HG03575 (cell line): ENCODE results near the gene BEND6.
"Not testable (repeated sequence)": the region's sequence is repeated elsewhere in the genome, so short reads cannot be mapped to it uniquely, and the experiment has no call there.

Experiments
- ATAC-seq: cut with Tn5 transposase; IDR thresholded peaks from one replicate; pipeline ENCODE4 v1.9.1; 2021; ENCODE audit not compliant: unreplicated experiment, insufficient number of reproducible peaks, low FRiP score; ENCODE audit errors: extremely low read depth

BEND6 gene

DNA sequence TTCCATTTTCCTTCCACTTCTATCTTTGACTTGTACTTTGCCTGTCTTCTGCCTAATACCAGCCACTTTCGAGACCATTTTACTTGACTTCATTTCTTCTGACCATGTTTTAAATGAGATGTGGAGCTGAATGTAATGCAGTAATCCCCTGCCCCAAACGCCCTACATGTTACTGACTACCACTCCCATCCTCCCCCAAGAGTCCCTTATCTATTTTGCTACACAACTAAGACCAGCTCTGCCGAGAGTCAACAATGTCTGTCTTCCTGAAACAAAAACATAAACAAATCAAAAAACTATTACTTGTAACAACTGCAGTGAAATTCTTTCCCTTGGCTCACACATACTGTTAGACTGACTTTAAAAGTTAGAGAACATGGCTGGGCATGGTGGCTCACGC, 64.5 kb downstream of the BEND6 start:
- no peak for ATAC-seq

DNA sequence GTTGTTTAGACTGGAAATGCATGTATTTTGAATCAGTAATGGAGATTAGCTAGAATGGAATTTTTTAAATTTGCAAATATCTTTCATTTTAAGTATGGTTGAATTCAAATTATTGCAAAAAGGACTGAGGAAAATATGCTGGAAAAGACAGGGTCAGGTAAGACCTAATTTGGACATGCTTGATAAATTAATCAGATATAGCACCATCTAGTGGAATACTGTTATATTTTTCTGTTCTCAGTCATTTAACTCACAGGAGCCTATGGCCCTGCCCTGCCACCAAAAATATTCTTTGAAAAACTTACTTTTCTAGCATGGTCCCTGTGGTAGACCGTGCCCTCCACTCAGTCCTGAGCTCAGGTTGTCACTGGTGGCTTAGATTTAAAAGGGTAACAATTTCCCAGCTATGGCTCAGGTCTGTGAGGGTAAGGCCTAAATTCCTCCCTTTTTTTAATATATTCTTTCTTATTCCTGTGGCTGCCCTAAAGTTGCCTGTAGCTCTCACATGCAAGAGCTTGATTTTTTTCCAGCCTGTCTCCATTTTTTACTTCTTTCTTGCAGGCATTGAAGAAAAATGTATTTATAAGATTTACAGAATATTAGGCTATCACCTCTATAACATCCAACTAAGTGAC, 66.3 kb downstream of the BEND6 start:
- ATAC-seq: peak; percentile 79

DNA sequence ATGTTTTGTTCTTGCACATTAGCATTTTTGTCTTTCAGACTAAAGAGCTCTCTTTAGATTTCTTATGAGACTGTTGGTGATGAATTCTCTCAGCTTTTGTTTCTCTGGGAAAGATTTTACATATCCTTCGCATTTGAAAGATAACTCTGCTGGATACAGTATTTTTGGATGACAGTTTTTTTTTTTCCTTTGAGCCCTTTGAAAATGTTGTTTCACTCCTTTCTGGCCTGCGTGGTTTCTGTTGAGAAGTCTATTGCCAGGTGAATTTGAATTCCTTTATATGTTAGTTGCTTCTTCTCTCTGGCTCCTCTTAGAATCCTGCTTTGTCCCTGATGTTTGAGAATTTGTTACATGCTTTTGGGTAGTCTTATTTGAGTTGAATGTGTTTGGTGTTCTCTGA, 69.4 kb downstream of the BEND6 start:
- no peak for ATAC-seq

DNA sequence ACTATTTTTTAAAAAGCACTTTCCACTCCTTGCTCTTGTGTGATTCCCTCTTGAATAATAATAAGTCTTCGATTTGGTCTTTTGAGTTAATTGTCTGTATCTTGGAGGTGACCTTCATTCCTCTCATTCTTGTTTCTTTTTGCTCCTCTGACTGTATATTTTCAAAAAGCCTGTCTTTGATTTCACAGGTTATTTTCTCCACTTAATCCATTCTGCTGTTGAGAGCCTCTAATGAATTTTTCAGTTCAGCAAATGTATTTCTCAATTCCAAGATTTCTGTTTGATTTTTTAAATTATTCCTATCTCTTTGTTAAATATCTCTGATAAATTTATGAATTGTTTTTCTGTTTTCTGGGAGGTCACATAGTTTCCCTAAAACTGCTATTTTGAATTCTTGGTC, 69.9 kb downstream of the BEND6 start:
- ATAC-seq: no peak

DNA sequence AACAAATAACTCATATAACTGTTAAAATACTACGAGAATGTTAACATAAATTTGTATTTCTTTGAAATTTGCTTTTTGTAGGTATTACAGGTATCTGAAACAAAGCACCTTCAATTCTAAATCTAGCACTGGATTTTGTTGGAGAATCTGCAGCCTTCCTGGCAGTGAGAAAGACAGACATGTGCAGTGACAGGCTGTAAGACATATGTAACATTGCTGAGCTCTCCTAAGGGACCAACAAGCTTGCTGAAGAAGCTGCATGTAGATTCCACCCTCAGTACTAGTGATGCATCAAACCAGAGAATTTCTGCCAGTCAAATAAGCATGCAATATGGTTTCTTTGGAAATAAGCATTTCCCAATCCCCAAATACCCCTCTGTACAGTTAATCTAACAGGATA, 71.1 kb downstream of the BEND6 start:
- no peak for ATAC-seq

DNA sequence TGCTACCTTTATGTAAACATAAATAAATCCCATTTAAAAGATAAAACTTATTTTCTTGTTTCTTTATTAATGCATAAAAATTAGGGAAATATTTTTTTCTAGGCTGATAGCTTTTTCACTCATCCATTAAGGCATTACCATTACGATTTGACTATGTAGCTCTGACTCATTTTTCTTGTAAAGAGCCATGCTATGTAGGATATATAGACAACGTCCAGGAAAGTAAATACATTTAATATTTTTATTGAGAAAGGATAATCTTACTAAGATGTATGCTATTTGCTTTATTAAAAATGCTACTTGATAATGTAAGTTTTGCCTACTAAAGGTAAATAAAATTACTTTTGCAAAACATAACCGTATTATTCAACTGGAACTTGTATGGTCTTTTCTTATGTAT, 72.4 kb downstream of the BEND6 start:
- no peak for ATAC-seq

DNA sequence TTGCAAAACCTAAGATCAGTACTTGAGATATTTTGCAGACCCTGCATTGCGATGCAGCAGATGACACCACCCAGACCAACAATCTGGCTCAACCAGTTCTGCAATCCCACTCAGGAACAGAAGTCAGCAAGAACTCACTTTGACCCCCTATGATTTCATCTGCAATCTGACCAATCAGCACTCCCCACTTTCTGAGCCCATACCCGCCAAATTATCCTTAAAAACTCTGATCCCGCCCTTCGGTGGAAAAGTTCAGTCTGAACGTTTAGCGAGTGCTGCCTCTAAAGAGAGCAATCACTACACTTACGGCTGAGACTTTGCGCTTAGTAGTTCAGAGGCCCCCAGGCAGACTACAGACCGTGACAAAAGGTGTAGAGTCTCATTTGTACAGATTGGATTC, 74.3 kb downstream of the BEND6 start:
- no peak for ATAC-seq

DNA sequence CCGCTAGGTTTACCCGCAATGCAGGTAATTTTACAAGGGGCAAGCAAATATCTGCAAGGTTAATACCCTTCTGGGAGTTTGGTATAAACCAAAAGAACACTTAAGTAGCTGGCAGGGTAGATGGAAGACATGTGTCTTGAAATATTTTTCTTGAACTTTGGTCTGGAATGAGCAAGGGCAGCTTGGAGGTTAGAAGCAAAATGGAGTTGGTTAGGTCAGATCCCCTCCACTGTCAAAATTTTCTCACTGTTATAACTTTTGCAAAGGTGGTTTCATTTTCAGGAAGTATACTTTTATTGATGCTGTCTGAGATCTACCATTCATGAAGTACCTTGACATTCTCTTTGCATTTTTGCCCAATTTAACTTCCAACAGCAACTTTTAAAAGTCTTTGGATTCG, 78.3 kb downstream of the BEND6 start:
- no peak for ATAC-seq

DNA sequence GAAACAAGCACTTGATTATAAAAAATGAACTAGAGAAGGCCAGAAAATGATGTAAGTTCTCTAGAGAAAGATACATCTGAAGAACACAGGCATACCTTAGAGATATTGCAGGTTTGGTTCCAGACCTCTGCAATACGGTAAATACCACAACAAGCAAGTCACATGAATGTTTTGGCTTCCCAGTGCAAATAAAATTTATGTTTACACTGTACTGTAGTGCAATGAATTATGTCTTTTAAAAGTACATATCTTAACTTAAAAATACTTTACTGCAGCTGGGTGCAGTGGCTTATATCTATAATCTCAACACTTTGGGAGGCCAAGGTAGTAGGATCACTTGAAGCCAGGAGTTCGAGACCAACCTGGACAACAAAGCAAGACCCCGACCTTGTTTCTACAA, 80.6 kb downstream of the BEND6 start:
- no peak for ATAC-seq

DNA sequence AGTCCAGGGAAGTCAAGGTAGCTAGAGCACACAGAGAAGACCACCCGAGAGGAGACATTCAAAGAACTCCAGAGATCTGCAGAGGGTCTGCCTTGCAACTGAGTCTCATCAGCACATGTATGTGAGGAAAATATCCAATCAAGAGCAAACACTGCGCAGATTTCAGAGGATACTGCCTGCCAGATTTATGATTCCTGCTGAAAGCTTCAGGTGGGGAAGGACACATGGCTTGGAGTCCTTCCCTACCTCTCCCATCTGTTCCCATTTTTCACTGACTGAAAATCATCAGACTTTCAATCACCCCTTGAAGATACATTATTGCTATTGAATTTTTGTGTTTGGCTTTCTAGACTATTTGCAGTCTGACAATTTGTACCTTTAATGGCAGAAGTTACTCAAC, 84.0 kb downstream of the BEND6 start:
- ATAC-seq: no peak

DNA sequence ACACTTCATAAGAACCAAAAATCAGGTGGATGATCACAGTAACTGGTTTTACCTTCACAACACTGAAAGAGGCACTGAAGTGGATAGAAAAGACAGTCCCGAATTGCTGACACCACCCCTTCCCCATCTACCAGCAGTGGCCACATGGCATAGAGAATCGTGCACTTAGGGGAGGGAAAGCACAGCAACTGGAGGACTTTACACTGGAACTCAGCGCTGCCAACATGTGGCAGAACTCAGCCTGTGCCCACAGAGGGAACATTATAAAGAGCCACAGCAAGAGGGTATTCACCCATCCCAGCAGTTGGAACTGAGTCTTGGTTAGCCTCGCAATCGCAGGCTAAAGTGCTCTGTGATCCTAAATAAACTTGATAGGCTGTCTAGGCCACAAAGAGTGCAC, 85.1 kb downstream of the BEND6 start:
- ATAC-seq: no peak

DNA sequence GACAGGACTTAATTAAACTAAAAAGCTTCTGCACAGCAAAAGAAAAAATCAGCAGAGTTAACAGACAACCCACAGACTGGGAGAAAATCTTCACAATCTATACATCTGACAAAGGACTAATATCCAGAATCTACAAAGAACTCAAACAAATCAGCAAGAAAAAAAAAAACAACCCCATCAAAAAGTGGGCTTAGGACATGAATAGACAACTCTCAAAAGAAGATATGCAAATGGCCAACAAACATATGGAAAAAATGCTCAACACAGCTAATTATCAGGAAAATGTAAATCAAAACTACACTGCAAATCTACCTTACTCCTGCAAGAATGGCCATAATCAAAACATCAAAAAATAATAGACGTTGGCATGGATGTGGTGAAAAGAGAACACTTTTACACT, 89.2 kb downstream of the BEND6 start:
- not testable (repeated sequence) for ATAC-seq

DNA sequence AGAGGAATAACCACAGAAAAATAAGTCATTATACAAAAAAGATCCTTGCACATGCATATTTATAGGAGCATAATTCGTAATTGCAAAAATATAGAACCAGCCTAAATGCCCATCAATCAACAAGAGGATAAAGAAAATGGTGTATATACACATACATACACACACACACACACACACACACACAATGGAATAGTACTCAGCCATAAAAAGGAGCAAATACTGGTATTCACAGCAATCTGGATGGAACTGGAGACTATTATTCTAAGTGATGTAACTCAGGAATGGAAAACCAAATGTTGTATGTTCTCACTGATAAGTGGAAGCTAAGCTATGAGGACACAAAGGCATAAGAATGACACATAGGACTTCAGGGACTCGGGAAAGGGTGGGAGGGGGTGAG, 89.7 kb downstream of the BEND6 start:
- no peak for ATAC-seq

DNA sequence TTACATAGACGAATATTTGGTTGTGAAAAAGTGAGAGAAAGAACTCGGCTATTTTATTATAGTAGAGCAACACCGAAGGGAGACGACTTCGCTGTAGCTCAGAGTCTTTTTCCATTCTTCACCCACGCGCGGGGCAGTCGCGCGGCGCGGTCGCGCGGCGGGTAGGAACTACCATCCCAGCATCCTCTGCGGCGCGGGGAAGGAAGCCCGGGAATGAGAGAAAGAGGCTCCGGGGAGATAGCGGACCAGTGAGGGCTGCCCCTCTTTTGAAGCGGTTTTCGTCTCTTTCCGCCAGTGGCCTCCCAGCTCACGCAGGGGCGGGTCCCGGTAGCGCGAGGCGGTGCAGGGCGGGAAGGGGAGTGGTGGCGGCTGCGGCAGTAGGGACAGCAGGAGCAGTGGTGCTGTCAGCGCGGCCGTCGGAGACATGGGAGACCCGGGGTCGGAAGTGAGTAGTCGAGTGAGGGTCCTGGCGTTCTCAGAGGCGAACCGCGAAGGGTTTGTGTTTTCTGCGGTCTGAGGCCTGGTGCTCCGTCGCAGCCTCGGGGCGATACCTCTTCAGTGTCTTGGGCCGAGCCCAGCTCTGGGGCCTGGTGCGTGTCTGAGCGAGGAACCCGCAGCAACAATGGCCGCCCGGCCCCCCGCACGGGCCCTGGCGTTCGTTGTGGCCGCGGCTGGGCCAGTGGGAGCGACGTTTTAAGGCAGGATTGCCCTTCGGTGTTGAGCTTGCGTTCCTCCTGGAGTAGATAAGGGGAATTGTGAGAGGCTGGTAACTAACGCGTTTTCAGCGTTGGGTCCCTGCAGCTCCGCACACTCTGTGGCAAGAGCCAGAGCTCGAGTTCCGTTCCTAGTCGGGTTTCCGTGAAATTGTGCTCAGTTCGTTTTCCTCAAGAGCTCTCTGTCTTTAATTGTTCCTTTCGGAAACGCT, 91.7 kb downstream of the BEND6 start, which contains the start of gene KIAA1586:
TSS of gene KIAA1586 (plus strand) at position 362 of the 925 bp plus-strand sequence. CDS start at position 425, 63 bp downstream.
- peak; percentile 67 for ATAC-seq

DNA sequence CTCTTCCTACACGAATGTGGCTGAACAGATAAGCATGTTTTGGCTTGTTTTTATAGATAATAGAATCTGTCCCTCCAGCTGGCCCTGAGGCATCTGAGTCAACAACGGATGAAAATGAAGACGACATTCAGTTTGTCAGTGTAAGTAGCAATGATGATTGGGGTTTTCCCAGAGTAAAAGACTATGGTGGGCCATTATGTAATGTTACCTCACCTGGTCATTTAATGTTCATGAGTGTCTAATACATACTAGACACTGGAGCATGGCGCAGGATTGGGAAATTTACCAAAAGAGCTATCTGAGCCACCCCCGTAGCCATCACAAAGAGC, 92.3 kb downstream of the BEND6 start:
- not testable (repeated sequence) for ATAC-seq

DNA sequence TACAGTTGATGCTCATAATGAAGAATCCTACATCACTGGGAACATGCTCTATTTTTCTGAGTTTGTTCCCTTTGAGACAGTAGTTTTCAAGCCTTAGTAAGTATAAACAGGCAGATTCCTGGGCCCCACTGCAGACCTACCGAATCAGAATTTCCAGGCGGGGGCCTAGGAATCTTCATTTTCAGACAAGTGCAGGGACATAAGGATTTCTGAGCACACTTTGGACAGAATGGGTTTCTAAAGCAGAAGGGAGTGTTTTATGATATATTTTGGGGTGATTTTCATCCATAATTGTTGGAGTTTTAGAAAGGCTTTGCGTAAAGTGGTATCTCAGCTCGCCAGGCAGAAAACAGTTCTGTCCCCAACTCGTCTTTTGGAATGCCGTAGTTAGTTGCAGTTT, 93.0 kb downstream of the BEND6 start:
- ATAC-seq: not testable (repeated sequence)

DNA sequence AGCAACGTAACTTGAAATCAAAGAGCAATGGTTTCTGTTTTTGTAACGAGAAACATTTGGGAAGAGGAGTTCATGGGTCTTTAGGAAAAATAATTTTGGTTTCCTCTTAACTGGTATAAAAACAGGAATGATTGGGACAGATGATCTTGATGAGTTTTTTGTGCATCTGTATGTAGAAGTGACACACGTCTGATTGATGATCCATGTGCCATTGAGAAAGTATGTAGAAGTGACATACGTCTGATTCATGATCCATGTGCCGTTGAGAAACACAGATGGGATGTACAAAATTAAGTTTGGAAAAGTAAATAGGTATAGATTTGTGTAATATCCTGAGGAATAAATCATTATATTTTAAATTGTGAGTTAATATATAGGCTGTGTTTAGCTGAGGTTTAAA, 93.7 kb downstream of the BEND6 start:
- ATAC-seq: no peak

DNA sequence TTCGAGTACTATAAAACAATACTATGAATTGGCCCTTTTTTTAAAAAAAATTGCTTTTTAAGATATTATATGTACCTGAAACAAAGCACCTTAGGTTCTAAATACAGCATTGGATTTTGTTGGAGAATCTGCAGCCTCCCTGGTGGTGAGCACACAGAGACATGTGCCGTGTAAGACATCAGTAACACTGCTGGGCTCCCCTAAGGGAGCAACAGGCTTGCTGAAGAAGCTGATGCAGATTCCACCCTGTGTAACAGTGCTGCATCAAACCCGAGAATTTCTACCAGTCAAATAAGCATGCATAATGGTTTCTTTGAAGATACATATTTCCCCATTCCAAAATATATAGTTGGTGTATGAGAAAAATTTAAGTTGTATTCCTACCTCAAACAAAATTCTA, 108.9 kb downstream of the BEND6 start:
- ATAC-seq: no peak

DNA sequence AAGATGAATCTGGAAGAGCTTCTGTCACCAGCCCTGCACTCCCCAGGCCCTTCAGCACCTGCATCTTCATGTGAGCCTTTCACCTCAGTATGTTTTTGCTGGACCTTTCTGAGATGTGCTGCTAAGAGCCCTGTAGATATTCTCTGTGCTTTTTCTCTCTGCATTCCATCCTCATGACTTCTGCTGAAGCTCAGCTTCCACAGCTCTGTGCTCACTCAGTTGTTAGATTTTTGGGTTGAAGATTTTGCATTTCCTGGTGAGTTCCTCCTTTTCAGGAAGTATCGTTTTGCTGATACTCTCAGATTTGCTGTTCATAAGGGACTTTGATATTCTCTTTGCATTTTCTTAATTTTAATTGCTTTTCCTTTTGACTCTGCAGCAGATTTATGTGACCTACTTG, 109.9 kb downstream of the BEND6 start:
- ATAC-seq: no peak

DNA sequence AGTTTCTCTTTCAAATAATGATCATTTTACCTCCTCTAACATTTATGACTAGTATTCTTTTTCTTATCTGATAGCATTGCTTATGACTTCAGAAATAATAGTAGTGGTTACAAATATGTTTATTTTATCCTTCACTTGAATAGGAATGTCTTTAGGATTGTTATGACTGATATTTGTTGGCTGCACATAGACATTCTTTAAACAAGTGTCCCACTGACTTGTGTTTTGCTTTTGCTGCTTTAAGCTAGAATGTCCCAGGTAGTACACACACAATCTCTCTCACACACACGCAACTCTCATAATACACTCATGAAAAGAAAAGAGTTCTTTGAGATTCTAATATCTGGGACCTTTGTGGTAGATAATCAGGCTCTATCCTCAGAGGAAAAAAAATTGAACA, 113.2 kb downstream of the BEND6 start:
- ATAC-seq: no peak

DNA sequence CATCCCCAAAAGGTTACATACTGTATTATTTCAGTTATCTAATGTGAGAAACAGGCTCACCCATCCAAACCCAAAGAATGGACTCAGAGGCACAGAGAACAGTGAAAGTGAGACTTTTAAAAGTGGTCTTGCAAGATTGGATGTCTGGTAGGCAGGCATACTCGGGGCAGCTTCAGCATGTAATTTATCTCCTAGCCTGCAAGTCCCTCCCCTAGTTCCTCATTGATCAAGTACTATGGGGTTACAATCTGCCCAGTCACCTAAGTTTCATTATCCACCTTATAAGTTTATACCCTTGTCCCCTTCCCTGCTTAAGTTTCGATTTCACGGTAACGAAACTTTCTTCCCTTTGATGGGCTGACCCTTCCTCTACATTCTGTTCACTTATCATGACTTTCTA, 114.3 kb downstream of the BEND6 start:
- ATAC-seq: no peak
